HG02759 (cell line): ENCODE measurements around the gene CPT2.

Source experiments
- ATAC-seq: cut with Tn5 transposase; IDR thresholded peaks from one replicate; pipeline ENCODE4 v1.9.1; 2021; ENCODE audit warnings: mild to moderate bottlenecking, moderate library complexity; ENCODE audit not compliant: unreplicated experiment

Gene CPT2

GRCh38 chr1:53196485-53197290 lies at the start of gene CPT2:
TSS of gene CPT2 (plus strand) at chr1:53196824. CDS start at chr1:53196944, 120 bp downstream.
- ATAC-seq, result peak; percentile 100

- ATAC-seq, result no peak
Measured at GRCh38 chr1:53147174-53147573, 49.5 kb upstream of the CPT2 start.

GRCh38 chr1:53148123-53148522 lies 48.5 kb upstream of the CPT2 start:
- no peak for ATAC-seq

- no peak for ATAC-seq
Measured at GRCh38 chr1:53153752-53154151, 42.9 kb upstream of the CPT2 start.

- no peak for ATAC-seq
Measured at GRCh38 chr1:53154859-53155438, 41.7 kb upstream of the CPT2 start.

- no peak for ATAC-seq
Measured at GRCh38 chr1:53155534-53155933, 41.1 kb upstream of the CPT2 start.

GRCh38 chr1:53155945-53156344 lies 40.7 kb upstream of the CPT2 start:
- no peak for ATAC-seq

- ATAC-seq, result no peak
Measured at GRCh38 chr1:53156783-53157182, 39.8 kb upstream of the CPT2 start.

- ATAC-seq, result no peak
Measured at GRCh38 chr1:53158900-53159299, 37.7 kb upstream of the CPT2 start.

- ATAC-seq, result no peak
Measured at GRCh38 chr1:53160924-53161378, 35.7 kb upstream of the CPT2 start.

- no peak for ATAC-seq
Measured at GRCh38 chr1:53162621-53163020, 34.0 kb upstream of the CPT2 start.

- no peak for ATAC-seq
Measured at GRCh38 chr1:53163291-53163768, 33.3 kb upstream of the CPT2 start.

GRCh38 chr1:53165408-53165961 lies 31.1 kb upstream of the CPT2 start:
- ATAC-seq, result no peak

- no peak for ATAC-seq
Measured at GRCh38 chr1:53166366-53166765, 30.3 kb upstream of the CPT2 start.

- ATAC-seq, result no peak
Measured at GRCh38 chr1:53166912-53167311, 29.7 kb upstream of the CPT2 start.

- no peak for ATAC-seq
Measured at GRCh38 chr1:53172426-53173128, 24.0 kb upstream of the CPT2 start.

GRCh38 chr1:53174971-53175913 lies 21.4 kb upstream of the CPT2 start:
- ATAC-seq, result no peak

GRCh38 chr1:53176452-53177208 lies 20.0 kb upstream of the CPT2 start:
- ATAC-seq, result no peak

- no peak for ATAC-seq
Measured at GRCh38 chr1:53180226-53180625, 16.4 kb upstream of the CPT2 start.

GRCh38 chr1:53180951-53181350 lies 15.7 kb upstream of the CPT2 start:
- no peak for ATAC-seq
